IMR-90 (cell line): ENCODE measurements around the gene EEF1G. TPM values are rescaled to one million over a fixed set of nuclear protein-coding genes. Genes with fewer than 3 reads are reported as not detected.

ENCODE experiments used
- BHLHE40 ChIP-seq: fragments of 150-350 bp; IDR thresholded peaks from 2 replicates; pipeline ENCODE4 v1.6.1; 2016; ENCODE audit warnings: mild to moderate bottlenecking, low read depth, low read length
- FOS ChIP-seq: fragments of 150-350 bp; IDR thresholded peaks from 2 replicates; pipeline ENCODE4 v1.6.1; 2016; ENCODE audit warnings: low read depth, low read length
- MAFK ChIP-seq: IDR thresholded peaks from 2 replicates; pipeline ENCODE4 v1.6.1; 2012; ENCODE audit warnings: low read depth, low read length, improper control_type of control experiment
- RCOR1 ChIP-seq: IDR thresholded peaks from 2 replicates; pipeline ENCODE4 v1.6.1; 2012; ENCODE audit warnings: mild to moderate bottlenecking, low read length, improper control_type of control experiment; ENCODE audit not compliant: insufficient replicate concordance
- SMC3 ChIP-seq: fragments of 150-350 bp; IDR thresholded peaks from 2 replicates; pipeline ENCODE4 v1.6.1; 2016; ENCODE audit warnings: low read depth, mild to moderate bottlenecking, antibody characterized with exemption, low read length, moderate library complexity
- USF2 ChIP-seq: fragments of 150-350 bp; IDR thresholded peaks from 2 replicates; pipeline ENCODE4 v1.6.1; 2017; ENCODE audit warnings: mild to moderate bottlenecking, antibody characterized with exemption, low read length, low read depth
- polyA plus RNA-seq, 3 experiments: library from polyadenylated mRNA; depleted of rRNA; stranded (reverse); fragments of >200 nt; gene quantifications; 2 replicates each; pipeline ENCODE4 v1.2.3, GENCODE V29; 2012; ENCODE audit warnings: low replicate concordance in 1 of 3
- total RNA-seq: library from RNA; depleted of rRNA; stranded (reverse); fragments of >200 nt; gene quantifications from 2 replicates; pipeline ENCODE4 v1.2.3, GENCODE V29; 2012

Gene EEF1G
- total and polyA plus RNA-seq, 2 of the 4 experiments (the other 2 are of a cell fraction), result 1,684 to 1,857 TPM

DNA sequence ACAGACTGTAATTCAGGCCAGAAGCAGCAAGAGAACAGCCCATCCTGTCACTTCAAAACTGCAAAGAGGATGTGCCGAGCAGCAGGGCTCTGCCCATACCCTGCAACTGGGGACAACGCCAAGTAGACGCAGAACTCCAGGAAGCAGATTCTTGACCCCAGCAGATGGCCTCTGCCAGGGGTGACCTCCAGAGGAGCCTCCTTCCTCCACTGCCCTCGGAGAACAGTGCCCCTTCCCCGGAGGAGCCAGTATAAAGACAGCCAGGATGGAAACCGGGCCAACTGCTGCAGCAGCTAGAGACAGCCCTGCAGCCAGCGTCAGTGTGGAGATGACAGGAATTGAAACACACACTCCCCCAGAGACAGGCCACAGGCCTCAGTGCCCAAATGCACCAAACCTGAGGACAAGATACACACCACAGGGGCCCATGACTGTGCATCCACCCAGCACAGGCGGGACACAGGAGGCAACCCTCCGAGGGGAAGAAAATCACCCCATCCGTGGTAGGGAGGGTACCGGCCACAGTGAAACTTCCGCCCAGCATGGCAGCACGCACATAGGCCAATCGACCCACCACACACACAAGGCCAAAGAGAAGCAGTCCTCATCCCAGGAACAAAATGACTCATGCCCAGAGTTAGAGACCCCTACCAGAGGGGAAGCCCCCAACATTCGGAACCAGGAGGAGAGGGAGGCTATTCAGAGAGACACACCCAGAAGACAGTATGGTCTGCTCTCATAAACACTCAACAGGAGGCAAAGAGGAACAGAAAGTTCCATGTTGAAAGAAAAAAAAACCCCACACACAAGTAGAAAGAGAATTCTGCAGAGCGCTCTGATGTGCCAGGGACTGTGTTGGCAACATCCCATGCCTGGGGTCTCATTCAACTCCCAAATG is 32.6 kb downstream of the EEF1G start (continued):
- TF ChIP-seq MAFK, result no peak
- no peak for TF ChIP-seq FOS
- TF ChIP-seq RCOR1, result no peak
- no peak for TF ChIP-seq BHLHE40
- no peak for TF ChIP-seq SMC3
- no peak for TF ChIP-seq USF2
